Peyer's patch (tissue), 4 donors: ENCODE measurements around the gene ATXN2. TPM values are rescaled to one million over a fixed set of nuclear protein-coding genes. Genes with fewer than 3 reads are reported as not detected.

ENCODE experiments used
- DNase-seq, 3 donors: peaks; one replicate each; pipeline ENCODE4 v3.0.0-alpha.2; 2017 to 2019
- H3K27ac ChIP-seq, 4 donors: fragments of 200-600 bp; sonication (generic); one replicate each; pipeline ENCODE4 v1.5.1; 2016 to 2019
- H3K27me3 ChIP-seq, 2 donors: fragments of 200-600 bp; sonication (generic); one replicate each; pipeline ENCODE4 v1.5.1; 2019
- H3K36me3 ChIP-seq, 3 donors: fragments of 200-600 bp; sonication (generic); one replicate each; pipeline ENCODE4 v1.5.1; 2016 to 2019
- H3K4me1 ChIP-seq, 4 donors: fragments of 200-600 bp; sonication (generic); one replicate each; pipeline ENCODE4 v1.5.1; 2016 to 2019
- H3K4me3 ChIP-seq, 4 donors: fragments of 200-600 bp; sonication (generic); 1 replicate in 3 of 4; 2 replicates in 1 of 4; pipeline ENCODE4 v1.5.1; 2016 to 2019; ENCODE audit warnings: mild to moderate bottlenecking in 1 of 4
- H3K9me3 ChIP-seq, 4 donors: fragments of 200-600 bp; sonication (generic); one replicate each; pipeline ENCODE4 v1.5.1; 2016 to 2019; ENCODE audit warnings: mild to moderate bottlenecking in 1 of 4
- CTCF ChIP-seq, 6 experiments: fragments of 450-650 bp in 4 of 6; fragments of 200-600 bp in 2 of 6; sonication (generic) in 1 of 6; IDR thresholded peaks; one replicate each; pipeline ENCODE4 v1.5.1; 2017 to 2019; ENCODE audit warnings: antibody characterized with exemption in 6 of 6, mild to moderate bottlenecking in 3 of 6, moderate library complexity in 1 of 6
- POLR2A ChIP-seq, 2 donors: fragments of 450-650 bp; IDR thresholded peaks; one replicate each; pipeline ENCODE4 v1.5.1; 2017; ENCODE audit warnings: antibody characterized with exemption in 2 of 2, mild to moderate bottlenecking in 2 of 2, moderate library complexity in 2 of 2
- total RNA-seq, 4 donors: library from RNA; depleted of rRNA; stranded (reverse); fragments of >200 nt; gene quantifications; one replicate each; pipeline ENCODE4 v1.1.0, GENCODE V29; 2016

Gene ATXN2
- total RNA-seq, result 100 to 1,000 TPM in 1 of 4 donors, 10 to 100 TPM in 3; 35.9 to 111 (median 90.8) TPM

GRCh38 chr12:111598637-111599452 lies at the start of gene ATXN2:
TSS of gene ATXN2 (minus strand) at chr12:111599315. CDS start at chr12:111599034, 281 bp downstream.
- Histone ChIP-seq H3K27me3 (no peaks in the 10 kb centered on the region), H3K4me3 (peak within 1 kb of the TSS; percentile 70 to 100 (median 90)), H3K9me3 (no peaks in the 10 kb centered on the region), H3K4me1 (peaks cover 0 to 32% (median 3%) of the 10 kb centered on the region in 4 donors), H3K36me3 (no peaks in the 10 kb centered on the region), H3K27ac (peak within 1 kb of the TSS; percentile 93 to 100 (median 97))
- DNase-seq, result peak; percentile 49 to 86 (median 78)
- TF ChIP-seq CTCF (IDR thresholded peaks at IDR 0.05) (no peak), POLR2A (IDR thresholded peaks at IDR 0.05) (no peak)

- Histone ChIP-seq H3K27ac (no peak overlapping the region), H3K4me1 (no peaks in the 10 kb centered on the region), H3K27me3 (no peaks in the 10 kb centered on the region), H3K36me3 (peaks cover 0 to 85% (median 0%) of the 10 kb centered on the region in 3 donors), H3K9me3 (no peaks in the 10 kb centered on the region), H3K4me3 (no peak overlapping the region)
- TF ChIP-seq POLR2A (IDR thresholded peaks at IDR 0.05), result no peak
- DNase-seq, result no peak
Observed at GRCh38 chr12:111645433-111645832, 46.3 kb upstream of the ATXN2 start.

GRCh38 chr12:111643427-111643826 lies 44.3 kb upstream of the ATXN2 start:
- H3K4me1 ChIP-seq, result no peaks in the 10 kb centered on the region
- no peak for DNase-seq
- peak overlapping the region in 2 of 4 donors; percentile 7 to 47 for H3K27ac ChIP-seq
- TF ChIP-seq CTCF (IDR thresholded peaks at IDR 0.05), result no peak
- TF ChIP-seq POLR2A (IDR thresholded peaks at IDR 0.05), result no peak
- H3K4me3 ChIP-seq, result no peak overlapping the region
- no peaks in the 10 kb centered on the region for H3K27me3 ChIP-seq
- peaks cover 0 to 65% (median 0%) of the 10 kb centered on the region in 3 donors for H3K36me3 ChIP-seq
- H3K9me3 ChIP-seq, result no peaks in the 10 kb centered on the region

GRCh38 chr12:111642681-111643426 lies 43.7 kb upstream of the ATXN2 start:
- TF ChIP-seq POLR2A (IDR thresholded peaks at IDR 0.05), result no peak
- peak in 1 of 6 experiments; percentile 4 for TF ChIP-seq CTCF (IDR thresholded peaks at IDR 0.05)
- peak overlapping the region in 2 of 4 donors; percentile 7 for H3K27ac ChIP-seq
- no peak for DNase-seq
- H3K4me3 ChIP-seq, result no peak overlapping the region
- H3K4me1 ChIP-seq, result no peaks in the 10 kb centered on the region
- H3K36me3 ChIP-seq, result peaks cover 0 to 60% (median 0%) of the 10 kb centered on the region in 3 donors
- H3K27me3 ChIP-seq, result no peaks in the 10 kb centered on the region
- no peaks in the 10 kb centered on the region for H3K9me3 ChIP-seq

- peaks cover 0 to 36% (median 0%) of the 10 kb centered on the region in 3 donors for H3K36me3 ChIP-seq
- no peak for DNase-seq
Observed at GRCh38 chr12:111640506-111640905, 41.4 kb upstream of the ATXN2 start.

More at GRCh38 chr12:111640506-111640905, 41.4 kb upstream of the ATXN2 start:
- no peaks in the 10 kb centered on the region for H3K9me3 ChIP-seq
- no peak for TF ChIP-seq CTCF (IDR thresholded peaks at IDR 0.05)
- no peak for TF ChIP-seq POLR2A (IDR thresholded peaks at IDR 0.05)
- peaks cover 0 to 8% (median 0%) of the 10 kb centered on the region in 4 donors for H3K4me1 ChIP-seq
- no peaks in the 10 kb centered on the region for H3K27me3 ChIP-seq
- H3K4me3 ChIP-seq, result no peak overlapping the region
- no peak overlapping the region for H3K27ac ChIP-seq
